Keratinocyte (primary cell): ENCODE results near the gene PWWP2A.

Source experiments
- EZH2 ChIP-seq: IDR thresholded peaks from one replicate; pipeline ENCODE4 v1.6.1; 2012; ENCODE audit warnings: inconsistent platforms, mild to moderate bottlenecking, low read length, moderate library complexity
- TF ChIP-seq, protein P1 (sequence below), 3 experiments: IDR thresholded peaks in 1 of 3; conservative IDR thresholded peaks in 1 of 3; optimal IDR thresholded peaks in 1 of 3; 2 replicates in 2 of 3; 3 replicates in 1 of 3; pipeline versions ENCODE3 to v1.5.1; 2011; ENCODE audit warnings: low read length in 3 of 3, mild to moderate bottlenecking in 3 of 3, moderate library complexity in 2 of 3, control low read depth in 1 of 3, inconsistent platforms in 1 of 3; ENCODE audit not compliant: insufficient read depth in 2 of 3; ENCODE audit errors: extremely low read depth in 1 of 3

GRCh38 chr5:160155017-160155750 lies 35.9 kb upstream of the PWWP2A start:
- TF ChIP-seq, protein P1, sequence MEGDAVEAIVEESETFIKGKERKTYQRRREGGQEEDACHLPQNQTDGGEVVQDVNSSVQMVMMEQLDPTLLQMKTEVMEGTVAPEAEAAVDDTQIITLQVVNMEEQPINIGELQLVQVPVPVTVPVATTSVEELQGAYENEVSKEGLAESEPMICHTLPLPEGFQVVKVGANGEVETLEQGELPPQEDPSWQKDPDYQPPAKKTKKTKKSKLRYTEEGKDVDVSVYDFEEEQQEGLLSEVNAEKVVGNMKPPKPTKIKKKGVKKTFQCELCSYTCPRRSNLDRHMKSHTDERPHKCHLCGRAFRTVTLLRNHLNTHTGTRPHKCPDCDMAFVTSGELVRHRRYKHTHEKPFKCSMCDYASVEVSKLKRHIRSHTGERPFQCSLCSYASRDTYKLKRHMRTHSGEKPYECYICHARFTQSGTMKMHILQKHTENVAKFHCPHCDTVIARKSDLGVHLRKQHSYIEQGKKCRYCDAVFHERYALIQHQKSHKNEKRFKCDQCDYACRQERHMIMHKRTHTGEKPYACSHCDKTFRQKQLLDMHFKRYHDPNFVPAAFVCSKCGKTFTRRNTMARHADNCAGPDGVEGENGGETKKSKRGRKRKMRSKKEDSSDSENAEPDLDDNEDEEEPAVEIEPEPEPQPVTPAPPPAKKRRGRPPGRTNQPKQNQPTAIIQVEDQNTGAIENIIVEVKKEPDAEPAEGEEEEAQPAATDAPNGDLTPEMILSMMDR (optimal IDR thresholded peaks at IDR 0.05 in 1 of 3, IDR thresholded peaks at IDR 0.05 in 1 of 3, conservative IDR thresholded peaks at IDR 0.05 in 1 of 3; ENCODE audit: extremely low read depth in 1 of 3, insufficient read depth in 2 of 3, low read length in 3 of 3) = no peak
- no peak for TF ChIP-seq EZH2
